Measurements from ENCODE around the gene PHF19. TPM values are rescaled to one million over a fixed set of nuclear protein-coding genes. Genes with fewer than 3 reads are reported as not detected.

Gene PHF19
- total and polyA plus RNA-seq, 11 donors: 9.6 to 28.0 (median 12.5) TPM

GRCh38 chr9:120841930-120842684 lies 34.9 kb downstream of the PHF19 start:
- no peak for TF ChIP-seq POLR2A (IDR thresholded peaks at IDR 0.05)
- TF ChIP-seq, protein P1, sequence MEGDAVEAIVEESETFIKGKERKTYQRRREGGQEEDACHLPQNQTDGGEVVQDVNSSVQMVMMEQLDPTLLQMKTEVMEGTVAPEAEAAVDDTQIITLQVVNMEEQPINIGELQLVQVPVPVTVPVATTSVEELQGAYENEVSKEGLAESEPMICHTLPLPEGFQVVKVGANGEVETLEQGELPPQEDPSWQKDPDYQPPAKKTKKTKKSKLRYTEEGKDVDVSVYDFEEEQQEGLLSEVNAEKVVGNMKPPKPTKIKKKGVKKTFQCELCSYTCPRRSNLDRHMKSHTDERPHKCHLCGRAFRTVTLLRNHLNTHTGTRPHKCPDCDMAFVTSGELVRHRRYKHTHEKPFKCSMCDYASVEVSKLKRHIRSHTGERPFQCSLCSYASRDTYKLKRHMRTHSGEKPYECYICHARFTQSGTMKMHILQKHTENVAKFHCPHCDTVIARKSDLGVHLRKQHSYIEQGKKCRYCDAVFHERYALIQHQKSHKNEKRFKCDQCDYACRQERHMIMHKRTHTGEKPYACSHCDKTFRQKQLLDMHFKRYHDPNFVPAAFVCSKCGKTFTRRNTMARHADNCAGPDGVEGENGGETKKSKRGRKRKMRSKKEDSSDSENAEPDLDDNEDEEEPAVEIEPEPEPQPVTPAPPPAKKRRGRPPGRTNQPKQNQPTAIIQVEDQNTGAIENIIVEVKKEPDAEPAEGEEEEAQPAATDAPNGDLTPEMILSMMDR (IDR thresholded peaks at IDR 0.05): no peak
- 33 to 41% (median 39%) methylated on average over 18 of the region's 18 CpGs for WGBS, 4 donors
- ATAC-seq: peak; percentile 1 to 11 (median 7)

GRCh38 chr9:120839146-120839545 lies 37.8 kb downstream of the PHF19 start:
- no peak for DNase-seq
- intact Hi-C loops (cut with DNase I): no loop called here

More at GRCh38 chr9:120841930-120842684, 34.9 kb downstream of the PHF19 start:
- peaks cover 0 to 44% (median 17%) of the 10 kb centered on the region in 12 donors for H3K4me1 ChIP-seq
- H3K36me3 ChIP-seq: peaks cover 0 to 30% (median 6%) of the 10 kb centered on the region in 9 donors
- peaks cover 0 to 6% (median 0%) of the 10 kb centered on the region in 12 donors for H3K9me3 ChIP-seq
- no peaks in the 10 kb centered on the region for H3K27me3 ChIP-seq
- peak overlapping the region; percentile 60 to 95 (median 78) for H3K4me3 ChIP-seq
- H3K27ac ChIP-seq: peak overlapping the region; percentile 83 to 99 (median 94)
- DNase-seq: no peak
- intact Hi-C loops (cut with DNase I): loop anchor here in 8 of 10 donors (2.0 to 10.0 kb wide), 5 partner anchors 27 to 93 kb away; partner anchors contain the start of genes FBXW2 (in 6 of the 8) and PHF19 (in 1 of the 8)

GRCh38 chr9:120837921-120838320 lies 39.1 kb downstream of the PHF19 start:
- no peak for ATAC-seq
- Histone ChIP-seq H3K4me3 (no peak overlapping the region), H3K27me3 (no peaks in the 10 kb centered on the region), H3K27ac (no peak overlapping the region), H3K4me1 (peaks cover 0 to 21% (median 8%) of the 10 kb centered on the region in 12 donors), H3K36me3 (peaks cover 0 to 39% (median 24%) of the 10 kb centered on the region in 9 donors), H3K9me3 (no peaks in the 10 kb centered on the region)
- WGBS, 4 donors: 65 to 87% (median 83%) methylated on average over 3 of the region's 3 CpGs
- intact Hi-C loops (cut with DNase I): no loop called here
- TF ChIP-seq, protein P1 (IDR thresholded peaks at IDR 0.05): no peak
- TF ChIP-seq POLR2A (IDR thresholded peaks at IDR 0.05): no peak
- DNase-seq: no peak

More at GRCh38 chr9:120839146-120839545, 37.8 kb downstream of the PHF19 start:
- no peak overlapping the region for H3K4me3 ChIP-seq
- H3K27ac ChIP-seq: no peak overlapping the region
- WGBS, 4 donors: 79 to 83% (median 80%) methylated on average over 2 of the region's 2 CpGs
- H3K4me1 ChIP-seq: peaks cover 0 to 28% (median 12%) of the 10 kb centered on the region in 12 donors
- H3K9me3 ChIP-seq: peaks cover 0 to 6% (median 0%) of the 10 kb centered on the region in 12 donors
- no peak for ATAC-seq
- no peak for TF ChIP-seq POLR2A (IDR thresholded peaks at IDR 0.05)
- TF ChIP-seq, protein P1 (IDR thresholded peaks at IDR 0.05): no peak
- H3K27me3 ChIP-seq: no peaks in the 10 kb centered on the region
- H3K36me3 ChIP-seq: peaks cover 0 to 32% (median 18%) of the 10 kb centered on the region in 9 donors

DNA sequence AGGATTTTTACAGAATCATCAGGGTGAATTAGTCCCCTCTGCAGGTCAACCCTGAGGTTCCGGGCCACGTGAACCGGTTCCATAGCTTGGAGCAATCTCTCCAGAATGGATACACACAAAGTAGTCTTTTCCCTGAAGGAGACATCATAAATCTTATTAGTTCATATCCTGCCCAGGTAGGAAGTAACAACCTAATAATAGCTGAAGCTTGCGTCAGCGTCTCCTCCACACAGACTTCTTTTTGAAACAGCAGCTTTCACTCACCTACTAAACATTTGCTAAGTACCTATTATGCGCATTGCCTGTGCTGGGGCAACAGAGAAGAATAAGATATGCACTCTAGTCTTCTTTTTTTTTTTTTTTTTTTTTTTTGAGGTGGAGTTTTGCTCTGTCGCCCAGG lies 43.7 kb downstream of the PHF19 start:
- ATAC-seq (no peak), DNase-seq (no peak)
- Histone ChIP-seq H3K27me3 (no peaks in the 10 kb centered on the region), H3K4me3 (no peak overlapping the region), H3K36me3 (peaks cover 0 to 72% (median 60%) of the 10 kb centered on the region in 9 donors), H3K27ac (no peak overlapping the region), H3K4me1 (peaks cover 0 to 1% (median 0%) of the 10 kb centered on the region in 12 donors), H3K9me3 (no peaks in the 10 kb centered on the region)
- TF ChIP-seq POLR2A (IDR thresholded peaks at IDR 0.05): no peak
- TF ChIP-seq, protein P1 (IDR thresholded peaks at IDR 0.05): no peak
- intact Hi-C loops (cut with DNase I): no loop called here
- 91 to 96% (median 95%) methylated on average over 7 of the region's 7 CpGs for WGBS, 4 donors
